GM21381 (cell line): ENCODE results near the gene P2RX6.

Experiments
- ATAC-seq: cut with Tn5 transposase; IDR thresholded peaks from one replicate; pipeline ENCODE4 v1.9.1; 2021; ENCODE audit warnings: mild to moderate bottlenecking, moderate library complexity; ENCODE audit not compliant: unreplicated experiment

Gene P2RX6

DNA sequence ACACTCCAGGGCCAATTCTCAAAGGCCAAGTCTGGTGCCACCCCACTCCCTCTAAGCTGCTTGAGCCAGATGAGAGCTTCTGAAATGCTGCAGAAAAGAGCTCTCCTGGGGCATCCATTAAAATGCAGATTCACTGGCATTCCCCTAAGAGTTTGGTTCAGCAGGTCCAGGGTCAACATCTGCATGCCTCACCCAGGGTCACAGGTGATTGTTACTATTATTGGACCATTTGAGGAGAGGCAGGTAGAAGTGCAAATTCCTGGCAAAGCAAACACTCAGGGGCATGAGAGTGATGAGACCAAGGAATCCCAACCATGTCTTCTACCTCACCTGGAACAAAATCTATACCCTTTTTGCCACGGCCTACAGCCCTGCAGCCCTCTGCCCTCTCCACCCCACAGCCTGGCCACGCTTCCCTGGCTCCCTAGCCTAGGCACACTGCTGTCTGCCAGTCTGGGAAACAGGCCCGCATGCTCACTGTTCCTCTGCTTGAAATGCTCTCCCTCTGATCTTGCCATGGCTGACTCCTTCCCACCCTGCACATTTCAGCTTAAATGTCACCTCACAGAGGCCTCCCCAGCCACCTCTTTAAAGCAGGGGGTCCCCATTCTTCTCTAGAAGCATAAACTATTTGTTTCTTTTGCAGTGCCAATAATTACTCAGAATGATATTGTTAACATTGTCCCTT, 4.4 kb upstream of the P2RX6 start:
- no peak for ATAC-seq

DNA sequence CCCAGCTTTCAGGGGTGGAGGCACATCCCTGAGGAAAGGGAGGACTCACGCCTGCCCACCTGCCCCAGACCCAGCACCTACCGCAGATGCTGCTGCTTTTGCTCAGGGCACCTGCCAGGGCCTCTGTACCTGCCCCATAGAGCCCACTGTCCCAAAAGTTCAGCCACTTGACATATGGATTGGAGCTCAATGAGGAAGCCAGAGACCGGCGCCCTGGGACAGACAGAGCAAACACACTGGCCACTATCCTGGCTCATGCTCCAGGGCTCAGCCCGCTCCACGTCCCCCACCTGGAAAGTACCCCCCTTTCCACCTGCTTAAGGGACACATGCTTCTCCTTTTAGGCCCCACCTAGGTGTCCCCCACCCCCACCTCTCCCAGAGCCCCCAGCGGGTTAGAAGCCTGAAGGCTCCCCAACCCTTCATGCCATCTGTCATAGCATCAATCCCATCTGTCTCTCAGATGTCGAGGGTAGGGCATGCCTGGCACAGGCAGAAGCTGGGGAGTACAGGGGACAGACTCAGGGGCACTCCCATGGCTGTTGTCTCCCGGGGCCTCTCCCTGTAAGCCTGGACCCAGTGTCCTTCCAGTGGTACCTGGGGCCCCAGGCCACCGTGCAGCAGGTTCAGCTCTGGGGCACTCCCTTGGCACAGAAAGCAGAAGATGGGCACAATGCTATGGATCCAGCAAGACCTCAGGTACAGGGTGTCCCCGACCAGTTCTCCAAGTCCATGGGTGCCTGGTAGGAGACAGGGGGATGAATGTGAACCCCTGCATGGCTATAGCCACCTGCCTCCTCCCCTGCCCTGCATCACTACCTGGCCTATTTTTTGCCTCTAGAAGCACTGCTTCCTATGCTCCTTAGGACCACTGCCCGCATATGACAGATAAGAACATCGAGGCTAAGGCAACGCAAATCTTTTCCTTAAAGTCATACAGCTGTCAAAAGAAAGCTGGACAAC, 2.2 kb upstream of the P2RX6 start:
- ATAC-seq: no peak

DNA sequence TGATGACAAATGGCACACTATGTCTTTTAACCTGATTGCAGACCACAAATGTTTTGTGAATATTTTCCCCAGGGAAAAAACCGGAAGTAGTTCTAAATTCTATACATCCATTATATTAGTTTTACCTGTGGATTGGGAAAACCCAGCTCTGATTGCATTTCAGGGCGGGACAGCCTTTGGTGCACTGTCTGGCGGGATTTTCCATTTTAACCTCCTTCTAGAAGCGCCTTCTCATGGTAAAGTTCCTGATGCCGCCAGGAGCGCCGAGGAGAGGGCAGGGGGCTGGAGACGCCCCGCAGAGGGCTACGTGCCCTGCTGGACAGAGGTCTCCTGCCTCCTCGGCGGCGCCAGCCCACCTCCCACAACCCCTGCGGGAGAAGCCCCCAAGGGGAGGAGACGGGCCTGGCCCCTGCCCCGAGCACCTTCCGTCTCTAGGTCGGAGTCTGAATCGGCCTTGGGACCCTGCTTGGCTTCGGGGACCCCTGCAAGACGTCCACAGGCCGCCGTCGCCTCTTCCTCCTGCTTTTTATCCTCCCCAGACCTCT, 1.2 kb upstream of the P2RX6 start:
- peak; percentile 19 for ATAC-seq

DNA sequence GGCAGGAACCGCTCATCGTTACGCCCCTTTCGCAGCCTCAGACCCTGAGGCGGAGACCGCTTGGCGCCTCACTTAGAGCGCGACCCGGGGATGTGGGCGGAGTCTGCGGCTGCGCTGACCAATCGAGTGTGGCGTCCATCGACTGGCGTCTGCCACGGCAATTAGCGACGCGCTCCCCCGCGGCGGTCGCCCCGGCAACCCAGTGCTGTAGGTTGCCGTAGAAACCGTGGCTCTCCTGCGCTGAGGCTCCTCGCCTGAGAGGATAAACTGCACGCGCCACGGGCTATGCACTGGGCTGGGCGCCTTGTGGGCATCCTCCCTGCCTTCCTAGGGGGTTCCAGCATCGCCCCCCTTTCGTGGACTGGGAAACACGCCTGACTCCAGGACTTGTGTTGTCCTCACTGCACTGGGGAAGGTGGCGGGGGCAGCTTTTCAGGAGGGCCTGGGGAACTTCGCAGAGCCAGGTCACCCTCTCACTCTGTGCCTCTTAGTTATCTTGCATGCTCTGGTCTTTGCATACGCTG, 701 bp upstream of the P2RX6 start:
- ATAC-seq: peak; percentile 87

DNA sequence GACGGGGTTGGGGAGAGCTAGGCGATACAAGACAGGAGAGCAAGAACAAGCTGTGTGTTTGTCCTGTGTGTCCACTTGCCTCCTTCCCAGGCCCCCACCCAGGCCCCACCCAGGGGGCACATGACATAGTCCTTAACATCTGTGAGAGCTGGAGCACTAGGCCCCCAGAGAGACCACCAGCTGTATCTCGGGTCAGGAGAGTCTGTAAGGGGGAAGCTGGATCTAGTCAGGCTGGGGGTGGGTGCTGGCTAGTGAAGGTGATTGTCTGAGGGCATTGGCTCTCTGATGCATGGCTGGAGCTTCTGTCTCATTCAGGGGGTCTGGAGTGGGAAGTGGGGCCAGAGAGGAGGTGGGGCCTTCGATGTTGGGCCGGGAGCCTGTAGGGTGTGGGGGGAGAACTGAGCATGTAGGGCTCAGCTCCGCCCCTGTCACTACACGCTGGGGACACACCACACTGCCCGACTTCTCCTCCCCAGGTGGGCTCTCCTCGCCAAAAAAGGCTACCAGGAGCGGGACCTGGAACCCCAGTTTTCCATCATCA, 571 bp downstream of the P2RX6 start:
- ATAC-seq: no peak

DNA sequence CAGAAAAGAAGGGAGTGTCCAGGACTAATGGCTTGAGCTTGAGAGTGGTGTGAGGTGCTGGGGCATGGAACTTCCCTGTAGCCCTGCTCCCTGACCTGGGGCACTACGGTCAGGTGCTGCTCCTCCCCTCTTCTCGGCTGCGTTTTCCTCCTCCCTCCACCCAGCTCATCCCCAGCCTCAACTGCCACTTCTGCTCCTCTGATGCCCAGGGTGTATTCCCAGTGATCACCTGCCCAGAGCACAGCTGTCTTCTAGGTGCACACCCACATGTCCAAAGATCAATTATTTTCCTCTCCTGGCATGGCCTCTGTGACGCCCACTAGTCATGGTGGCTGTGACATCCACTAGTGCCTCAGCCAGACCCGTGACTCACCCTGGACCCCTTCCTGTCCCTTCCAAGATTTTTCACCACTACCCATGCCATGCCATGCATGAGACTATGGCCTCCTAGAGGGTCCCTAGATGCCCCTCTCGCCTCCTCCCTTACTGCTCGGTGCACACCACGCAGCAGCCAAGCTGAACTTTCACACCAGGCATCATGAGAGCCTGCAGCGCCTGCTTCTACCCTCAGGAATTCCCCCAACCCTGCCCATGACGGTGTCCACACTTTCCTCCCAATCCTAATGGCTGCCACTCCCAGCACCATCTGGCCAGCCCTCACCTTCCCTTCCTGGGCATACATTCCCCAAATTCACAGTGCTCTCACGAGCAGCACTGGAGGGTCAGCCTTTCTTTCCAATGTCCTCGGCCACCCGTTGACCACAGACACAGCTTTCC, 1.9 kb downstream of the P2RX6 start:
- ATAC-seq: no peak

DNA sequence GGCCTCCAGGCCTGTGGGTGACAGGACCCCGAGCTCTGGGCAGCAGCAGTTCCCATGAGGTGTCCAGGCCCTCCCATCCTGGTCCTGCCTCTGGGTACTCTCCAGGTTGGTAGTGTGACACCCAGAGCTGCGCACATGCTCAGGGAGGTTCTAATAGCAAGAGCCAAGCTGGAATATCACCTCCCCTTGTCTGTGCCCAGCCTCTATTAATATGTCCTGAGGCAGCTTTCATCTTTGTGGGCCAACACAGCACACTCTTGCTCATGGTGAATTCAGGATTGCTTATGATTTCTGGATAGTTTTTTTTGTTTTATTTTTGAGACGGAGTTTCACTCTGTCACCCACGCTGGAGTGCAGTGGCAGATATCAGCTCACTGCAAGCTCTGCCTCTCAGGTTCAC, 3.3 kb downstream of the P2RX6 start:
- ATAC-seq: no peak

DNA sequence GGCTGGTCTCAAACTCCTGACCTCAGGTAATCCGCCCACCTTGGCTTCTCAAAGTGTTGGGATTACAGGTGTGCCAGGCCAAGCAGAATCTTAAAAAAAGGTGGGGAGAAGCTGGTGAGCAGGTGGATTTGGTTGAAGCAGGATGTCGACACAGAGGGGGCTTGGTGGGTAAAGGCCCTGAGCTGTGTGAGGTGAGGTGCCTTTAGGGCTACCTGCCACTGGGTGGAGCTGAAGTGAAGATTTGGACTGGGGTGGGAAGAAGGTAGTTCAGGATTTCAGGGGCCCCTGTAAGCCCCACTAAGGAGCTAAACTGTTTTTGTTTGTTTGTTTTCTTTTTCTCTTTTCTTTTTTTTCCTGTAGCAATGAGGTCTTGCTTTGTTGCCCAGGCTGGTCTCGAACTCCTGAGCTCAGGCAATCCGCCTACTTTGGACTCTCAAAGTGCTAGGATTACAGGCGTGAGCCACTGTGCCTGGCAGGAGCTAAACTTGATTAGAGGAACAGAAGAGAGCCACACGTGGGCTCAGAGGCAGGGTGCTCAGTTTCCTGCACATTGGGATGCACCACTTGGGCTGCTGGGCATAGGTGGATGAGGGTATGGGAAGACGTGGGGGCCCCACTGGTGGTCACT, 6.0 kb downstream of the P2RX6 start:
- no peak for ATAC-seq

DNA sequence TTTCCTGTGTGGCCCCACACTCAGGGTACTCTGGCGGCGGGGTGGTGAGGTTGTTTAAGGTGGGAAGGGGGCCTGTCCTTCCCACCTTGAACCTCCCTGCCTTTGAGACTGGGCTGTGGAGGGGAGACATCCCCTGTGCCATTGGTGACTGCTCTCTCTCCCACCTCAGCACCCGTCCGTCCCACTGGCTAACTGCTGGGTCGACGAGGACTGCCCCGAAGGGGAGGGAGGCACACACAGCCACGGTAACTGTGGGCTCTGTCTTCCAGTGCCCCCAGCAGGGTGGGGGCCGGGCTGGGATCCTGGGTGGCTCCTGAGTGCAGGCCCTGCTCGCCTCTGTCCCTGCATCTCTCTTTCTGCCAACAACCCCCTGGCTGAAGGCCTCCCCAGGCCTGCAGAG, 7.5 kb downstream of the P2RX6 start:
- no peak for ATAC-seq

DNA sequence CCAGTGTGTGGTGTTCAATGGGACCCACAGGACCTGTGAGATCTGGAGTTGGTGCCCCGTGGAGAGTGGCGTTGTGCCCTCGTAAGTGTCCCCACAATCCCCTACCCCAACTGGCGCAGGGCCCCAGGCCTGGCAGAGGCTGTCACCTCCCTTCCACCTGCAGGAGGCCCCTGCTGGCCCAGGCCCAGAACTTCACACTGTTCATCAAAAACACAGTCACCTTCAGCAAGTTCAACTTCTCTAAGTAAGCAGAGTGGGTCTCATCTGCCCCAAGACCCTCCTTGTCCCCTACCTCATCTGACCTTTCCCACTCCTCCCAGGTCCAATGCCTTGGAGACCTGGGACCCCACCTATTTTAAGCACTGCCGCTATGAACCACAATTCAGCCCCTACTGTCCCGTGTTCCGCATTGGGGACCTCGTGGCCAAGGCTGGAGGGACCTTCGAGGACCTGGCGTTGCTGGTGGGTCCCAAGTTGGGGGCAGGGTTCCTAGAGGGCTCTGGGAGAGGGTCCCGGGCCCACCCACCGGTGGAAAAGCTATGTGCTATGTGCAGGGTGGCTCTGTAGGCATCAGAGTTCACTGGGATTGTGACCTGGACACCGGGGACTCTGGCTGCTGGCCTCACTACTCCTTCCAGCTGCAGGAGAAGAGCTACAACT, 8.1 kb downstream of the P2RX6 start:
- ATAC-seq: no peak

DNA sequence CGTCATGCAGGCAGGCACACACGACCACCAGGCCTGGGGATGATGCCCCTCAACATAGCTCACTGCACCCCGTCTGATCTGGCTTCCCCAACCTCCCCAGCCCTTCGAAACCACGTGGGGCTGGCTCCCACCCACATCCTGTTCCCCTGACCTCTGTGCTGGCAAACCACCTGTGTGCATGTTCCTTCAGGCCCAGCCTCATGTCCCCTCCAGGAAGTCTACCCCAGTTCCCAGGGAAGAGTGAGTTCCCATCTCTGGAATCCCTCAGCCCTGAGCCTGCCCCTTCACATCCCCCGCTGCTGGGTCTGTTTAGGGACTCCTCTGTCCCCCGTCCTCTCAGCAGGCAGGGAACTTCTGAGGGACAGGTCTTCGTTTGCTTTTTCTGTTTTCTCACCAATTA, 10.3 kb downstream of the P2RX6 start:
- ATAC-seq: no peak

DNA sequence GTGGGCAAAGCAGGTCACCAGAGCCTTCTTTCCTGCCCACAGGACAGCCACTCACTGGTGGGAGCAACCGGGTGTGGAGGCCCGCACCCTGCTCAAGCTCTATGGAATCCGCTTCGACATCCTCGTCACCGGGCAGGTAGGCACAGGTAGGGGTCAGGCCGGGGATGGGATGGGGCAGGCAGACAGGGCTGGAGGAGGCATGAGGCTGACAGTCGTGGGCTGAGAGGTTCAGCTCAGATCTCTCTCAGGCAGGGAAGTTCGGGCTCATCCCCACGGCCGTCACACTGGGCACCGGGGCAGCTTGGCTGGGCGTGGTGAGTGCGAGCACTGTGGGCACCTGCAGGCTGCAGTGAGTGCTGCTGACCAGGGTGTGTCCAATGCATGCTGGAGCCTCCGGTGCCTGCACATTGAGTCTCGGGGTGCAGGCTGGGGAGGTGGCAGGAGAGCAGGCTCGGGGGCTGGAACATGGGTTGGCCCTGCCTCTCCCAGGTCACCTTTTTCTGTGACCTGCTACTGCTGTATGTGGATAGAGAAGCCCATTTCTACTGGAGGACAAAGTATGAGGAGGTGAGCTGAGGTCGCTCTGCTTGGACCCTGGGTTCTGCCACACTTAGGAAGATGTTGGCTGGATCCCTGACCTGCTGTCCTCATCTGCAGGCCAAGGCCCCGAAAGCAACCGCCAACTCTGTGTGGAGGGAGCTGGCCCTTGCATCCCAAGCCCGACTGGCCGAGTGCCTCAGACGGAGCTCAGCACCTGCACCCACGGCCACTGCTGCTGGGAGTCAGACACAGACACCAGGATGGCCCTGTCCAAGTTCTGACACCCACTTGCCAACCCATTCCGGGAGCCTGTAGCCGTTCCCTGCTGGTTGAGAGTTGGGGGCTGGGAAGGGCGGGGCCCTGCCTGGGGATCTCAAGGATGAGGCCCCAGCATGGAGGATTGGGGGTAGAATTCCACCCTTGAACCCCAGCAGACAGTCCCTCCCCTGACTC, 11.1 kb downstream of the P2RX6 start:
- no peak for ATAC-seq

DNA sequence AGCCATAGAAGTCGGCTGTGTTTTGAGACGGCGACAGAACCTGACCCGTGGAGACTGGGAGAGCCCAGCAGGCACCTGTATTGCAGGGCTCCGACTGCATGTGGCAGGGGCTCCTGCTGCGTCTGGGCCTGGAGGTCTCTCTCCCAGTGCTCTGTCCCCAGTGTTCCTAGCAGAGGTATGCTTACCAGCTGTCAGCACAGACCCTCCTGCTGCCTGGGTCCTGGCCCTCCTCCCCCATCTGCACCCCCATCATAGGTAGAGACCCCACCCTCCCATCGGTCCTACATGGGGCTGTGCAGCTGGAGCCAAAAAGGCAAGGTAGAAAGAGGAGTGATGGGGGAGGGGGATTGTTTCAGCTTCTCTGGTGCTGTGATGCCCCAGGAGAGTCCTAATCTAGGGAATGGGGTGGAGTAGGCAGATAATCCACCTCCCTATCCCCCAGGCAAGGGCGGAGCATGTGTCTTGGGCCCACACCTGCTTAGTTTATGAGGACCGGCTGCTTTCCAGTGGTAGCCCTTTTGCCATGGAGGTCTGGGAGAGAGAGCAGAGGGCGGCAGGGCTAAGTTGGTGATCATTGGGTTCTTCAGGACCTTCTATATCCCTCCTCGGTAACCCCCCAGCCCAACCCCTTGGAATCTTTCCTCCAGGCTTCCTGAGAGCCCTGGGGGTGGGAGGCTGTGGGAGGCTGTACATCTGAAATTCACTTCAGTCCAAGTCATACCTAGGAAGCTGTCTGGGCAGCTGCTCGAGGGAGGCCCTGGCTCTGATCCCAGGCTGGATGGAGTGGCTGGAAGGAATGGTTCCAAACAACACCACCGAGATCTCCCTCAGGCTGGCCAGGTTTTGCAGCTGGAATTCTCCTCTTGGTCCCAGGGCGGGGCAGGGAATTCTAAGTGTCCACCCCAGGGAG, 12.1 kb downstream of the P2RX6 start:
- ATAC-seq: no peak

DNA sequence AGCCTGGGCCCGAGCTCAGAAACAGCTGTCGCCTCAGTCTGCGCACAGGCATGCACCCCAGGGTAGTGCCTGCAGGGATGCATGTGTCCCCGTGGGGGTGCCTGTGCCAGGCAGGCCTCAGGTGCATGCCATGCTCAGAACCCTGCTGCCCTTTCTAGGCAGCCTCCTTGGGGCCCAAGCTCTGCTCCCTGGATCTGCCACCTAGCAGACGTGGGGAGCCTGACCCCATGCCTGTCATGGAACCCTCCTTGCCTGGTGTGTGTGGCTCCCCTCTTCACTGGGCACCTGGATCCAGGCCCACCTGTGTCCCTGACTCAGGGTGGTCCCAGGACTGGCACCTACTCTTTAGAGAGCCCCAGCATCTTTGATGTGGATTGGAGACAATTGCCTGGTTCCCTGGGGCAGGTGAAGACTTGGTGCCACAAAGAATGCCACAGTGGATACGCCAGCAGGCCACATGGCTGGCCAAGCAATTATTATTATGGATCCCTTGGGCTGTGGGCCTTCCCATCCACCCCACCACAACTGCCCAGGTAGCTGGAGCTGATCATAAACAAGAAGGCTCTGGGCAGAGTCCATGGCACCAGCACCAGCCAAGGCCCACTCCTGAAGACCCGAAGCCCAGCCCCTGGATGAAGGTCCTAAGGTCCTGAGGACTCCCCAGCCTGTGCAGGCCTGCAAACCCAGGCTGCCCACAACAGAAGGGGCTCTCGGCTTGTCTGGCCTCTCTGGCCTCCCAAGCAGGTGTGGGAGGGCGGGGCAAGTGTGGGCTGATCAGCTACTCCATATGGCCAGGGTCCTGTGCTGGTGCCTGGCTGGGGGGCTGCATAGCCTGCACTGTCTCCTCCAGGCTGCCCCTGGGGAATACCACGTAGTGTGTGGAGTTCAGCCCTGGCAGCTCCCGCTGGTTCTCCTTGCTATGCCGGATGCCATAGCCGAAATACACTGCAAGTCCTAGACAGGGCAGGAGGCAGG, 13.6 kb downstream of the P2RX6 start:
- no peak for ATAC-seq

DNA sequence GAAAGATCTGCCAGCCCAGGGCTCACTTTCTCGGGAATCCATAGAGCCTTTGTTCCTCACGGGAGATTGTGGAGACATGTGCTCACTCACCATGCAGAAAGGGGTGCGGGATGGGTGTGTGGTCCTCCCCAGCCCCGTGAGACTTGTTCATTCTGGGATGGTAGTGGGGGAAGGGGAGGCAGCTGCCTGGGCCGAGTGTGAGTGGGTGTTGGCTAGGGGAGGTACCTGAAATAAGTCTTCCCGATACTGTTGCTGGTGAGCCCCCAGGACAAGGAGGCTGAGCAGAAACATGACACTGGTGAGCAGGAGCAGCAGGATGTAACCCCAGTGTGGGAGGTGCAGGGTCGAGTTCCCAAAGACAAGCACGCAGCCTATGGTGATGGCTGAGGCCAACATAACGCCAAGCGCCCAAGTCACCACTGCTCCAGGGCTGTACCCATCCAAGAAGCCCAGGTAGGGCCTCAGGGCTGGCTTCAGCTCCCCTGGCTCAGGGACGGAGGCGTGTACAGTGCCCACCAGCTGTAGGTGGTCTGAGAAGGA, 14.6 kb downstream of the P2RX6 start:
- ATAC-seq: no peak

DNA sequence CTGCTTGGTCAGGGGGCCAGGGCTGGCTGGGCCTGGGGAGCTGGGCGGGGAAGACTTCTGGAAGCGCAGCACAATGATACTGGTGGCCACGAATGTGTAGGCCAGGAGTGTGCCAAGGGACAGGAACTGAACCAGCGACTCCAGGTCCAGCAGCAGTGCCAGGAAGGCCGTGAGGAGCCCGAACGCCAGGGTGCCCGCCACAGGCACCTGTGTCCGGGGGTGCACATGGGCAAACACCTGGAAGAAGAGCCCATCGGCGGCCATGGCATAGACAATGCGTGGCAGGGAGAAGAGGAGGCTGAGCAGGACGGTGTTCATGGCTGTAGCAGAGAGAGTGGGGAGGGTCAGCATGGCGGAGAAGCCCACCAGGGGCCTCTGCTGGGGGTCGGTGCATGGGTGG, 15.1 kb downstream of the P2RX6 start:
- no peak for ATAC-seq
